NCI-H128 (cell line): ENCODE measurements around the gene HSPB8.

Experiments
- DNase-seq: peaks from one replicate; lab custom pipeline; 2025; ENCODE audit not compliant: unreplicated experiment; lab: John Stamatoyannopoulos, UW

HSPB8 gene

DNA sequence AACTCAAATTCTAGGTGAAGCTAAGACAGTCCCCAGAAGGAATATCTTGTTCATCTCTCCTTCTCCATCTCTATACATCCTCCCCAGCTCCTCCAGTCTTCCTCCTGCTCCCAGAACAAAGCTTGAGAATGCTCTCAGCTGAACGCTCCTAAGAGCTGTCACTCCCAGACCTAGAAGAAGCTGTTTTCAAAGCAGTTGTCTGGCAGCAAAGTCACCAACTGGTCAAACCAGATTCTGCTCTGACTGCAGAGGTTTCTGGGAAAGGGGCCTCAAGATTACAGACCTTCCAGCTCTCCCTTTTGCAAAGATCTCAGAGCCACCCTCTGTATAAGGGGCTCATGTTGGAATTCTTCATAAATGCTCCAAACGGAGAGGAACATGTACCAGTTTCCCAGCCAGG, 9.6 kb upstream of the HSPB8 start:
- no peak for DNase-seq

DNA sequence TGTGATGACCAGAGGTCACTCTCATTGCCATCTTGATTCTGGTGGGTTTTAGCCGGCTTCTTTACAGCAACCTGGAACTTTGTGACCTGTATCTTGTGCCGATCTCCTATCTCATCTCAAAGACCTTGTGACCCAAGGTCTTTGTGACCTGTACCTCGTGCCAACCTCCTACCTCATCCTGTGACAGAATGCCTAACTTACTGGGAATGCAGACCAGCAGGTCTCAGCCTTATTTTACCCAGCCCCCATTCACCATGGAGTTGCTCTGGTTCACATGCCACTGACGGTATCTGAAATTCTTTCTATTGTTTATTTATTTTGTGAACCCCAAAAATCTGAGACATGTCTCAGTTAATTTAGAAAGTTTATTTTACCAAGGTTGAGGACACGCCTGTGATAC, 7.4 kb upstream of the HSPB8 start:
- no peak for DNase-seq

DNA sequence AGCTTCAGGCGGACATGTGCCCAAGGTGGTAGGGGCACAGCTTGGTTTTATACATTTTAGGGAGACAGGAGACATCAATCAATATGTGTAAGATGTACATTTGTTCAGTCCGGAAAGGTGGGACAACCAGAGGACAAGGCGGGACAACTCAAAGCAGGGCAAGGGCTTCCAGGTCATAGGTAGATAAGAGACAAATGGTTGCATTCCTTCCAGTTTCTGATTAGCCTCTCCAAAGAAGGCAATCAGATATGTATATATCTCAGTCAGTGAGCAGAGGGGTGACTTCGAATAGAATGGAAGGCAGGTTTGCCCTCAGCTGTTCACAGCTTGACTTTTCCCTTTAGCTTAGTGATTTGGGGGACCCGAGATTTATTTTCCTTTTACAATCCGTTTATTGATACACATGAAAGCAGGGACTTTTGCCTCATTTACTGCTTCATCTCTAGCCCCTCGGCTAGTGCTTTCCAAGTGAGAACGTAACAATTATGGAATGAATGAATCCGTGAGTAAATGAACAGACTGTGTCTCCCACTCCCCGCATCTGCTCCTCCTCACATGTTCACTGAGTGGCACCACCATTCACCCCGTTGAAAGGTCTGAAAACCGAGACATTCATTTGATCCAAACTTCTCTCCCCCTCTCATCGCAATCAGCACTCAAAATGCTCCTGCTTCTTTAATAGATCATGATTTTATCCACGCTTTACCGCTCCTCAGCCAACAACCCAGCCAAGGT, 6.9 kb upstream of the HSPB8 start:
- DNase-seq: no peak

DNA sequence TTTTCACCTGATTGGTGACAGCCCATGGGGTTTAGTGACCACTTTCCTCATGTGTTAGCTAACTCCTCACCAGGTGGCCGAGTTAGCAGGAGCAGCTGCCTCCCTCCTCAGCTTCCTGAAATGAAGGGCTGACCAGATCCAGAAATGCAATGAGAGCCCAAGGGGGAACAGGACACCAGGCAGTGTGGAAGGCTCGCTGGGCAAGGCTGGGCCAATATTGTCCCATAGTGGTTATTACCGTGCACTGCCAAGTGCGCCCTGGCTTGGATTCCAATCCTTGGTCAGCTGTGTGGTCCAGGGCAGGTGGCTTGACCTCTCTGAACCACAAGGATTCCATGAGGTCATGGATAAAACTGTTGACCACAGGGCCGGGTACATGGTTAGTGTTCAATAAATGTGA, 3.6 kb upstream of the HSPB8 start:
- DNase-seq: no peak

DNA sequence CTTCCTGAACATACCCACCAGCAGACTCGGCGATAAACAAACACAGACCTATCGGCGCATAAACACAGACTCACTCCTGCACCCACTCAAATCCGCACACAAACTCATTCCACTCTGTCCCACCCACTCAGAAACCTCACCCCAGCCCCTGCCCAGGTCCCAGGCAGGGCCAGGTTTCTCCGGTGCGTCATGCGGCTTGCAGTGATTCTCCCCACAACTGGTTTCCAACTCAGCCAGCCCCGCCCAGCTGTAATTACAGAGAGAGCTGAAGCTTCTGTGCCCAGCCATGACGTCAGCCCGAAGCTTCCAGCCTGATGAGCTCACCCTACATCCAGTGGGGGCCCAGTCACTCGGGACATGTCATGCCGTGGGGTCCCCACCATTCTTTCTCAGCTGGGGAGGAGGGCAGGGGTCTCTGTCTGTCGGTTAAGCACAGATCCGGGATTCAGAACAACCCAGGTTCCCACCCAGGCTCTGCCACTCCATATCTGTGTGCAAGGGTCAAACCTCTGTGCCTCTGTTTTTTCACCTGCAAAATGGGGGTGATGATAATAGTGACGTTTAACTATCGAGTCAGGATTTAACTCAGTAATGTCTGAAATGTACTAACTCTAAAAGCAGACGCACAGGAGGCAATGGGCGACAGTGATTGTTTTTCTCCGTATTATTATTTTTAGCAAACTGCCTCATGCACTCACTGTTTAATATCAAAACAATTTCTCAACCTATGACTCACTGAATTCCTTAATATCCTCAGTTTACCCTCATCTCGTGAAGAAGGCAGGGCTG, 2.3 kb upstream of the HSPB8 start:
- DNase-seq: no peak

DNA sequence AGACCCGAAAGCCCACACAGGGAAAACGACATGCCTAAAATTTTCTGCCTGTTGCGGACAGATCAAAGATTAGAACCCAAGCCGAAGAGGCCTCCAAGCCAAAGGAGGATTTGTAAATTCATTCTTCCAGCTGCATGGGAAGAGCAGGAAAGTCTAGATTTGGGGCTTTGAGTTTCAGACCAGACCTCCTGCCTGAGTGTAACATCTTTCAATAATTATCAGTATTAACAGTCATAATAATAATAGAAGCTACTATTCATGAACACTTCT, 1.7 kb upstream of the HSPB8 start:
- no peak for DNase-seq

DNA sequence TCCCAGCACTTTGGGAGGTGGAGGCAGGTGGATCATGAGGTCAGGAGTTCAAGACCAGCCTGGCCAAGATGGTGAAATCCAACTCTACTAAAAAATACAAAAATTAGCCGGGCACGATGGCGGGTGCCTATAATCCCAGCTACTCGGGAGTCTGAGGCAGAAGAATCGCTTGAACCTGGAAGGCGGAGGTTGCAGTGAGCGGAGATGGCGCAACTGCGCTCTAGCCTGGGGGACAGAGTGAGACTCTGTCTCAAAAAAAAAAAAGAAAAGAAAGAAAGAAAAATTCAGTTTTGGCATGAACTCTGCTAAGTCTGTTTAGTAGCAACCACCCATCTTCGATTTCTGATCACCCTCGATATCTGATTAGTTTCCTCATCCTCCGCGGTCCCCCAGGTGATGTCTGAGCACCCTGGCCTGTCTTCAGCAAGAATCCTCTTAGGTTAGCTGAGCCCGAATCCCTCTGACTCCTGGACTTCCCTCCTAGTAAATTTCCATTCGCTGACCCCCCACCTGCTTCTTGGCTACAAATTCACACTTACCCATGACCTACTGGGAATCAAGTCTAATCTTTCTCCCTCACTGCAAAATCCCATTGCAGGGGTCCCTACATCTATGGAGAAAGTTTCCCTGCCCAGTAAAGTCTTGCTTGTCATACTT, 879 bp upstream of the HSPB8 start:
- DNase-seq: no peak

DNA sequence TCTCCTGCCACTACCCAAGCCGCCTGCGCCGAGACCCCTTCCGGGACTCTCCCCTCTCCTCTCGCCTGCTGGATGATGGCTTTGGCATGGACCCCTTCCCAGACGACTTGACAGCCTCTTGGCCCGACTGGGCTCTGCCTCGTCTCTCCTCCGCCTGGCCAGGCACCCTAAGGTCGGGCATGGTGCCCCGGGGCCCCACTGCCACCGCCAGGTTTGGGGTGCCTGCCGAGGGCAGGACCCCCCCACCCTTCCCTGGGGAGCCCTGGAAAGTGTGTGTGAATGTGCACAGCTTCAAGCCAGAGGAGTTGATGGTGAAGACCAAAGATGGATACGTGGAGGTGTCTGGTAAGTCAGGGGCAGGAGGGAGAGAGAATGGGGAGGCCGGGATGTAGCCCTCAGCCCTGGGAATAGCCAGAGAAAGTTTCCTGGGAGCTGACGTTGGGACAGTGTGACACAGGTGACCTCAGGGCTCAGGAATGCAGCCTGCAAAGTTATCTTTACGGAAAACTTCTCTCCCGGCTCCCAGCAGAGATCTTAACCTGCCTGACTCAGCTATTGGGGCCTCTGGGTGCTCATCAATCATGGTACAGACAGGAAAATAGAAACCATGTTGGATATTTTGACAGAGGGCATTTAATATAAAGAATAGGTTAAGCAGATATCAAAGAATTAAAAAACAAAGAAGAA, 747 bp downstream of the HSPB8 start:
- no peak for DNase-seq

DNA sequence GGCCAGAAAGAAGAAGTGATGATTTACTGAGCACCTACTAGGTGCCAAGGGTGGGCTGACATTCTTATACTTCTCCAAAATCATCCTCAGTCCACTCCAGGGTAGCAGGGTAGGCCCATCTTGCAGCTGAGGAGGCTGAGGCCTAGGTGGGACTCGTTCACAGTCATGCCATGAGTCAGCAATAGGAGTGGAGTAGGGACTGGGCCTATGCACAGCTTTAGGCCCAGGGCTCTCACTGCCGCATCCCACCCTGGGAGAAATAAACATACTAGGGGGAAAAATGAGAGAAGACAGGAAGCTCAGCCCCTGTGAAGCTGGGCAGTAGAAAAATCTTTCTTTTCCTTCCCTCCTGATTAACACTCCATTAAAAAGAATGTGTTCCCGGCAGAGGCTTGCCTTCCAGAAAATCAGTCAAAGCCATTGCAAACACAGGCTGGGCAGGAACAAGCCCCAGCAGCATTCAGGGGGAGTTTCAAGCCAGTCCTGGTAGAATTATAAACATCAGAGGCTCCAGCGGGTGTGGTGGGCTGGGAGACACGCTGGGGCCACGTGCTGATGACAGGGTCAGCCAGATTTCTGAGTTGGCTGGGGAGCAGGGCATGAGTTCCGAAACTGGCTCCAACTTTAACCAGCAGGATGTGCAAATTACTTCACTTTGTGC, 1.8 kb downstream of the HSPB8 start:
- DNase-seq: no peak

DNA sequence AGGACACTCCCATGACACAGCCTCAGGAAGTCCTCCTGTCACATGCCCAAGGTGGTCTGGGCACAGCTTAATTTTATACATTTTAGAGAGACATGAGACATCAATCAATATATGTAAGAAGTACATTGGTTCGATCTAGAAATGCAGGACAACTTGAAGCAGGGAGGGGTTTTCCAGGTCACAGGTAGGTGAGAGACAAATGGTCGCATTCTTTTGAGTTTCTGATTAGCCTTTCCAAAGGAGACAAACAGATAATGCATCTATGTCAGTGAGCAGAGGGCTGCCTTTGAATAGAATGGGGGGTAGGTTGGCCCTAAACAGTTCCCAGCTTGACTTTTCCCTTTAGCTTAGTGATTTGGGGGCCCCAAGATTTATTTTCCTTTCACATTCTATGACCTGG, 2.5 kb downstream of the HSPB8 start:
- no peak for DNase-seq

DNA sequence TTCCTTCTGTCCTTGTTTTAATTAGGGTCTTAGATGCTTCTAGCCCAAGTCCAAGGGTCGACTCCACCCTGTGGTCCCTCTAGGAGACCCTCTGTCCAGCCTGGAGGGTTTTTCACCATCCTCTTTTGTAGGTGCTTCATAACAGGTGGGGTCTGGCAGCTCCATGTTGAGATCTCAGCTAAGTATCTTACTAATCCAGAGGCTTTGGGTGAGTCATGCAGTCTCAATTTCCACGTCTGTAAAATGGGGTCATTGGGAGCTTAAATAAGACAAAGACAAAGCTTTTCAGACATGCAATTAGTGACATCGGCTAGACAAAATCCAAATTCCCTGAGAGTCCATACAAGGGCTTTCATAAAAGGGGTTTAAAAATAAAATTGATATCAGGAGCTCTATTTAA, 3.2 kb downstream of the HSPB8 start:
- no peak for DNase-seq

DNA sequence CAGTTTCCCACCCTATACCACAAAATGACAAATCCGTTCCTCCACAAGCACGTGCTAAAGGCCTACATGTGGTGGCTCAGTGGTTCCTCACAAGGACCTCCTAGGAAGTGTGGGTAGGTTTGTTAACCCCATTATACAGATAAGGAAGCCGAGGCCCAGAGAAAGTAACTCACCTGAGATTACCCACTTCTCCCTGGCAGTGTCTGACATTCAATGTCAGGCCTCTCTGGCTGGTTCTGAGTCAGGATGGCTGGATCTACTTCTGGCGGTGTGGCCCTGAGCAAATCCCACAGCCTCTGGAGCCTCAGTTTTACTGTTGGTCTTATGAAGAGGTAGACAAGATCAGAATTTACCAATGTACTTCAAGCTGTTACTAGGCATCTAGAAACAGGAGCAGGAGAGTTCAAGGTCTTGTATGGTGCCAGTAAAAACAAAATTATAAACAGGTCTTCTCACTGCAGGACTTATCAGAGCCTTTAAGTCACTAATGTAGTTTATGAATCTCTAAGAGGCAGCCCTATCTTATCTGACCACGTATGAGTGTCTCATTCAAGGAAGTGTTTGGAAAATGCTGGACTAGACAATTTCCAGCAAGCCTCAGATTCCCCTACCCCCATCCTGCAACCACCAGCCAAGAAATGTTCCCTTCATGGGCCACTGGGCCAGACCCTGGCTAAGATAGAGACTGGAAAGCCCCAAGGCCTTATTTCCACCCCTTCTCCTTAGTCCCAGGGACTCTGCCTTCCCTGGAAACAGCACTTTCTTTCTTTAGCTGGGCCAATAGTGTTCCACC, 4.2 kb downstream of the HSPB8 start:
- DNase-seq: no peak

DNA sequence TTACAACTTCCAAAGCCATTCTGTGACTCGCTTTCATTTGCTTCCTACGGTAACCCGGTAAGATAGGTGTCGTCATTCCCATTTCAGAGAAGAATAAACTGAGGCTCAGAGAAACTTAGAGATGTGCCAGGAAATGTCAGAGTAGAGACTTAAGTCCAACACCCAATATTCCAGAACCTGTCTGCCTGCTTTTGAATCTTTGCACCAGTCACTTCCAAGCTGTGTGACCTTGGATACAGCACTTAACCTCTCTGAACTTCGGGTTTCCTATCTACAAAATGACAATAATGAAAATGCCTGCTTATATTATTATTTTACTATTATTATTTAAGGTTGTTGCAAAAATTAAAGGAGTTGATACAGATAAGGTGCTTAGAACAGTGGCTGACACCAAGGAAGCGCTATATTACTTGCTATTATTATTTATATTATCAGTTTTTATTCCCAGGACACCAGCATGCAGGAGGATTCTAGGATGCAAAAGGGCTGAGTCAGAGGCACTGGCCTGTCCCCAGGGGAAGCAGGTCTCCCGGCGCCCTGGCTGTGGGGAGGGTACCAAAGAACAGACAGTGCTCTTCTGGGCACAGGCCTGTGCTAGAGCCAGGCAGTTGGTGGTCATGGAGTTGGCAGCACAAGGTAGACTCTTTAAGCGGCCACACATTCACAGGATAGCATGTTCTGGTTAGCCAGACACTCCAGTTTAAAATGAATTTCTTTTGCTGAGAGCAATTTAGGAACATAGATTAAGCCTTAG, 5.4 kb downstream of the HSPB8 start:
- no peak for DNase-seq

DNA sequence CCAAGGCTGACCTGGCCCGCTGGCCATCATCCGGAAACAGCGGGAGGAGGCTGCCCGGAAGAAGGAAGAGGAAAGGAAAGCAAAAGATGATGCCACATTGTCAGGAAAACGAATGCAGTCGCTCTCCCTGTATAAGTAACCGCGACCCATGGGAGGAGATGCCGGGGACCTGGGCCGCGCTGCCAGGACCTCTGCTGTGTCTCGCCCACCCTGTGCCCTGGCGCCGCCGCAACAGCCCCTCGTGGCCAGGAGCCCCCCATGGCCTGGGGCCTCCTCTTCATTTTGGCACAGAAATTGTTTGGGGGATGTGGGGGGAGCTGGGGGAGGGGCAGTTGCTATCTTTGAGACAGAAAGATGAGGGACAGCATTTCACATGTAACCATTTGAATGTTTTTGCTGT, 16.5 kb downstream of the HSPB8 start:
- DNase-seq: no peak

DNA sequence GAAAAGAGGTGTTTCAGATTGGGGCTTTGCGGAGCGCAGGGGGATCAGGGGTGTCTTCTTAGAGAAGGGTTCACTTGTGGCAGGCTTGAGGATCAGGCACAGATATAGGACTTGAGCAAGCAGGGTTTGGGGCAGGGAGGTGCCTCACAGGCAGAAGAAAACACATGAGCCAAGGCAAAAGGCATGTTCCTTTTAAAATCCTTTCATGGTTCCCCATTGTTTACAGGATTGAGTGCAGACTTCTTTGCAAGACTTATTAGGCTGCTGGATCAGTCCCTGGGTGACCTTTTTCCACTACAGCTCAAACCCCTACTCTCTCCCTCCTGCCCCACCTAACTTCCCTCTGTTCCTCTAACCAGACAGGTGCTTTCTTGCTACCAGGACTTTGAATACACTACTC, 19.7 kb downstream of the HSPB8 start:
- no peak for DNase-seq

DNA sequence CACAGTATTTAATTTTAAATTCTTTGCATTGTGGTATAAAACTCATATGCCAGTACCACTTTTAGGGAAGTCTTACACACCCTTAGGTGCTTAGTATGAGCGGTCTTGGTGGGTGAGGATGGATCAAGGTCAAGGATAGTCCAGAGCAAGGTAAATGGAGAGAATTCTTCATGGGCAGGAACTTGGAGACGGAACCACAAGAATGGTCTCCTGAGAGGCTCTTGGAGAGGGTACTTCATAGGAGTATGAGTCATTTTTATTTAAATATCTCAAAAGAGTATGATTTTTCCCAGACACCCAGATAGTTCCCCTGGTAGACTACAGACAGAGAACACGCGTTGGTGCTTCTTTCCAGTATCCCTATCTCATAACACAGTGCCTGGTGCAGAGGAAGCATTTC, 21.9 kb downstream of the HSPB8 start:
- no peak for DNase-seq

DNA sequence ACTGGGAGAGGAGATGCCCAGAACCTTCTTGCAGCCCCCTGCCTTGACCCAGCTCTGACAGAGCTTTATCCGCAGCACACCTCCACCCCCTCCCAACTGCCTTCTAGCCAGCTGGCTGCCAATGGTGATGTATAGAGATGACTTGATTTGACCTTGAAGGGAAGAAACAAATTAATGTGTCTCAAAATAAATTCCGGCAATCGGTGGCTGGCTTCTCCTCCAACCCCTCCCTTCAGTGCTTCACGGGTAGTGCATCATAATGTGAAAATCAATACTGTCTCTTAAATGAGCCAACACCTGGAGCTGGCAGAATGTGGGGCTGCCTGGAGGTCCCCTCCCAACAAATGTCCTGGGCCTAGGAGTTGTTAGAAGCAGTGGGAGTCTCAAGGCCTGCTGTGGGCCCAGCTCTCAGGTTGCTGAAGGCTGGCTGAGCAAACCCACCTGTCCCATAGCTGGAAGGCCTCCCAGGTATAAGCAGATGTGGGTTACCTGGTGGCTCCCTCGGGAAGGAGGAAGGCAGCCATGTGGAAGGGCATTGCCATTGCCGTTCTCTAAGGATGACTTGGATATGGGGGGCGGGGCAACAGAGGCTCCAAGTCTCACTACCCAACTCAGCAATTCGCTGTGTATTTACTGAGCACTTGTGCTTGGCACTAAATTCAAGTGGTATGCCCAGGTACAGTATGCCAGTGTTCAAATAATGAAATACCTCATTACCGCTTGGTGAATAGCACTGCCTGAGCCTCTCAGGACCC, 23.2 kb downstream of the HSPB8 start:
- no peak for DNase-seq

DNA sequence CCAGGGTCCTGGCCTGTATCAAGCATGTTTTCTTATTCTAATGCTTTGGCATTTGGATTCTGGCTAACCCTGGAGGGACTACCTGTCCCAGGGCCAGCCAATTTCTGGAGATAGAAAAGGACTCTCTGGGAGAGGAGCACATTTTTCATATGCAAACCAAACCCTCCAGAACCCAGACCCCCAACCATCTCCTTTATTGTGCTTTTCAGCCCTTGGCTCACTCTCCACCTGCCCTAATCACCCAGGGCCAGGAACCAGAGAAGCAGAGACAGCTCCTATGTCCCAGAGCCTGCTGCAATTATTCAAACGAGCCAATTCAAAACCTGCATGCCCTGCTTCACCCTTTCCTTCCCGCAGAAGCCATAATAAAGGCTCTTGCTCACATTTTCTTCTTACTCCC, 23.8 kb downstream of the HSPB8 start:
- DNase-seq: no peak

DNA sequence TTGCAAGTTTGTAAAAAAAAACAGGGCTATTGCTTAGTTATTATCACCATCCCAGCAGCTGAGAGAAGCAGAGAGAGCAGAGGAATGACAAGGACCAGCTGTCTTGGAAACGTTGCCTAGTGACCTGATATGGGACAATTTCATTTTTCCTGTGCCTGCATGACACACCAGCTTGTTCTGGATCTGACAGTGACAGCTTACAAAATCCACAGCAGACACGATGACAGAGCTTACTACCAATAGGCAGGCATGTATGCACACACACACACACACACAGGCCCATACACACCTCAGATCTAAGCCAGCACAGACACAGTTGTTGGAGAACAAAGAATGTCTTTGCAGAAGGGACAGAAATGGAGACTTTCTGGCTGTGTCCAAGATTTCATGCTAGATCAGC, 25.4 kb downstream of the HSPB8 start:
- no peak for DNase-seq
